H9 (cell line): ENCODE measurements around the gene LACTB. TPM values are rescaled to one million over a fixed set of nuclear protein-coding genes. Genes with fewer than 3 reads are reported as not detected.

Experiments
- DNase-seq: peaks from one replicate; pipeline ENCODE4 v3.0.0-alpha.2; 2017
- H2AFZ ChIP-seq: one replicate; pipeline ENCODE4 v1.6.1; 2013; ENCODE audit warnings: mild to moderate bottlenecking, low read length, control low read depth, moderate library complexity
- H2AK5ac ChIP-seq: 2 replicates; pipeline ENCODE4 v1.6.1; 2013; ENCODE audit warnings: low read length, control low read depth, mixed read lengths; ENCODE audit not compliant: insufficient read length
- H2BK120ac ChIP-seq: one replicate; pipeline ENCODE4 v1.6.1; 2013; ENCODE audit warnings: low read depth, mild to moderate bottlenecking, low read length, control low read depth, inconsistent platforms; ENCODE audit not compliant: poor library complexity, severe bottlenecking
- H2BK12ac ChIP-seq: 2 replicates; pipeline ENCODE4 v1.6.1; 2013; ENCODE audit warnings: low read length, control low read depth, mixed read lengths, low read depth; ENCODE audit not compliant: insufficient read length
- H2BK15ac ChIP-seq: 2 replicates; pipeline ENCODE4 v1.6.1; 2013; ENCODE audit warnings: low read depth, low read length, control low read depth
- H2BK20ac ChIP-seq: one replicate; pipeline ENCODE4 v1.6.1; 2013; ENCODE audit warnings: low read depth, mild to moderate bottlenecking, low read length, control low read depth, inconsistent platforms; ENCODE audit not compliant: poor library complexity, severe bottlenecking
- H2BK5ac ChIP-seq: 2 replicates; pipeline ENCODE4 v1.6.1; 2013; ENCODE audit warnings: low read length, control low read depth, mixed read lengths; ENCODE audit not compliant: insufficient read length
- H3K14ac ChIP-seq: 2 replicates; pipeline ENCODE4 v1.6.1; 2013; ENCODE audit warnings: low read length, control low read depth; ENCODE audit not compliant: insufficient read depth
- H3K18ac ChIP-seq: 2 replicates; pipeline ENCODE4 v1.6.1; 2013; ENCODE audit warnings: low read depth, mild to moderate bottlenecking, mixed read lengths, low read length, control low read depth; ENCODE audit not compliant: insufficient read length
- H3K23ac ChIP-seq: 2 replicates; pipeline ENCODE4 v1.6.1; 2013; ENCODE audit warnings: low read length, control low read depth, mixed read lengths, low read depth; ENCODE audit not compliant: insufficient read length
- H3K23me2 ChIP-seq: 2 replicates; pipeline ENCODE4 v1.6.1; 2013; ENCODE audit warnings: low read depth, mild to moderate bottlenecking, mixed read lengths, low read length, control low read depth; ENCODE audit not compliant: insufficient read length, poor library complexity, severe bottlenecking
- H3K27ac ChIP-seq: 2 replicates; pipeline ENCODE4 v1.5.1; 2013; ENCODE audit warnings: low read length, control low read depth, mixed read lengths, low read depth; ENCODE audit not compliant: insufficient read length
- H3K27me3 ChIP-seq: 2 replicates; pipeline ENCODE4 v1.6.1; 2013; ENCODE audit warnings: low read length, control low read depth, inconsistent platforms; ENCODE audit not compliant: insufficient read depth
- H3K4ac ChIP-seq: 2 replicates; pipeline ENCODE4 v1.6.1; 2013; ENCODE audit warnings: low read depth, mild to moderate bottlenecking, control low read depth, inconsistent platforms, low read length, moderate library complexity
- H3K4me1 ChIP-seq: 2 replicates; pipeline ENCODE4 v1.6.1; 2013; ENCODE audit warnings: low read length, control low read depth, inconsistent platforms; ENCODE audit not compliant: insufficient read depth
- H3K4me2 ChIP-seq: 2 replicates; pipeline ENCODE4 v1.6.1; 2013; ENCODE audit warnings: low read length, control low read depth, mixed read lengths; ENCODE audit not compliant: insufficient read length, insufficient read depth
- H3K56ac ChIP-seq: 2 replicates; pipeline ENCODE4 v1.6.1; 2013; ENCODE audit warnings: low read depth, mild to moderate bottlenecking, mixed read lengths, low read length, control low read depth; ENCODE audit not compliant: insufficient read length
- H3K79me1 ChIP-seq: 2 replicates; pipeline ENCODE4 v1.6.1; 2013; ENCODE audit warnings: low read depth, mild to moderate bottlenecking, moderate library complexity, low read length, control low read depth, inconsistent platforms; ENCODE audit not compliant: insufficient read depth, poor library complexity, severe bottlenecking
- H3K79me2 ChIP-seq: 2 replicates; pipeline ENCODE4 v1.6.1; 2013; ENCODE audit warnings: low read length, control low read depth, inconsistent platforms; ENCODE audit not compliant: insufficient read depth
- H3K9ac ChIP-seq: 2 replicates; pipeline ENCODE4 v1.6.1; 2013; ENCODE audit warnings: low read length, control low read depth, mixed read lengths; ENCODE audit not compliant: insufficient read length; ENCODE audit errors: extremely low read depth
- H3K9me3 ChIP-seq: one replicate; pipeline ENCODE4 v1.6.1; 2013; ENCODE audit warnings: low read depth, low read length, inconsistent platforms; ENCODE audit not compliant: control insufficient read depth
- H3T11ph ChIP-seq: one replicate; pipeline ENCODE4 v1.6.1; 2013; ENCODE audit warnings: mild to moderate bottlenecking, low read length, control low read depth, inconsistent platforms
- H4K20me1 ChIP-seq: one replicate; pipeline ENCODE4 v1.6.1; 2013; ENCODE audit not compliant: control insufficient read depth, insufficient read length, insufficient read depth
- H4K5ac ChIP-seq: 2 replicates; pipeline ENCODE4 v1.6.1; 2013; ENCODE audit warnings: low read depth, mild to moderate bottlenecking, mixed read lengths, low read length, control low read depth; ENCODE audit not compliant: insufficient read length
- H4K8ac ChIP-seq: replicated peaks from 2 replicates; pipeline ENCODE4 v1.6.1; 2013; ENCODE audit warnings: low read length, control low read depth, mixed read lengths, low read depth; ENCODE audit not compliant: insufficient read length
- H4K91ac ChIP-seq: 2 replicates; pipeline ENCODE4 v1.6.1; 2013; ENCODE audit warnings: low read depth, mild to moderate bottlenecking, moderate library complexity, mixed read lengths, low read length, control low read depth; ENCODE audit not compliant: insufficient read length
- H3K27ac Mint-ChIP-seq, 3 experiments: 2 replicates in 2 of 3; 3 replicates in 1 of 3; pipeline ENCODE4 v1.8.0; 2020 to 2021; ENCODE audit warnings: mixed read lengths in 3 of 3, mild to moderate bottlenecking in 1 of 3, moderate library complexity in 1 of 3
- H3K27me3 Mint-ChIP-seq: 2 replicates; pipeline ENCODE4 v1.8.0; 2021; ENCODE audit warnings: low read depth, mild to moderate bottlenecking, moderate library complexity, mixed read lengths
- H3K36me3 Mint-ChIP-seq, 3 experiments: 2 replicates in 2 of 3; 3 replicates in 1 of 3; pipeline ENCODE4 v1.8.0; 2020 to 2021; ENCODE audit warnings: low read depth in 3 of 3, mixed read lengths in 3 of 3; ENCODE audit not compliant: insufficient read depth in 1 of 3
- H3K4me1 Mint-ChIP-seq, 2 experiments: 2 replicates each; pipeline ENCODE4 v1.8.0; 2020; ENCODE audit warnings: mixed read lengths in 2 of 2
- H3K4me3 Mint-ChIP-seq, 2 experiments: 2 replicates in 1 of 2; 3 replicates in 1 of 2; pipeline ENCODE4 v1.8.0; 2020 to 2021; ENCODE audit warnings: mild to moderate bottlenecking in 2 of 2, mixed read lengths in 2 of 2, moderate library complexity in 1 of 2
- H3K9me3 Mint-ChIP-seq, 2 experiments: 2 replicates in 1 of 2; 3 replicates in 1 of 2; pipeline ENCODE4 v1.8.0; 2020; ENCODE audit warnings: mild to moderate bottlenecking in 2 of 2, mixed read lengths in 2 of 2, moderate library complexity in 1 of 2
- CTCF ChIP-seq: fragments of 200-600 bp; sonication (generic); conservative IDR thresholded peaks from 3 replicates; pipeline ENCODE4 v1.8.0; 2021; ENCODE audit warnings: antibody characterized with exemption, mild to moderate bottlenecking
- WGBS: extraction: QIAGEN DNeasy Blood & Tissue Kit; methylation state at CpG from one replicate; pipeline ENCODE4 v1.1.7; 2013; ENCODE audit warnings: missing lambda C conversion rate, low lambda C conversion rate, mixed read lengths; ENCODE audit not compliant: insufficient read length; ENCODE audit errors: extremely low coverage; 5-methylcytosine and 5-hydroxymethylcytosine counted together
- total RNA-seq: library from RNA; stranded (reverse); gene quantifications from 2 replicates; pipeline ENCODE4 v1.2.1, GENCODE V29; 2021

Gene LACTB
- total RNA-seq, 1 experiment from 2014 or later = 10.3 TPM

GRCh38 chr15:63082366-63082765 lies 39.3 kb upstream of the LACTB start:
- H3K14ac ChIP-seq = no peak overlapping the region
- no peaks in the 10 kb centered on the region for H3K79me2 ChIP-seq
- no peak overlapping the region for H2AFZ ChIP-seq
- no peak overlapping the region for H3K9ac ChIP-seq
- no peak overlapping the region for H2BK5ac ChIP-seq
- H3T11ph ChIP-seq = no peak overlapping the region
- H3K23me2 ChIP-seq = no peaks in the 10 kb centered on the region
- DNase-seq = no peak
- WGBS = no CpG with 5 or more reads among the region's 4 CpGs
- no peaks in the 10 kb centered on the region for H4K20me1 ChIP-seq
- peaks cover 20% of the 10 kb centered on the region; the same call in 1 of the 2 replicates for H3K4me1 ChIP-seq
- no peak overlapping the region for H4K91ac ChIP-seq
- peak overlapping the region; percentile 68 for H3K27ac ChIP-seq
- no peaks in the 10 kb centered on the region for H3K79me1 ChIP-seq
- H2BK12ac ChIP-seq = no peak overlapping the region
- H3K56ac ChIP-seq = no peak overlapping the region
- Mint-ChIP-seq H3K27ac (peak overlapping the region; percentile 67 to 97 (median 72); a peak in 6 of 7 replicates), H3K9me3 (no peaks in the 10 kb centered on the region; a peak in 1 of 5 replicates), H3K36me3 (no peaks in the 10 kb centered on the region; a peak in 3 of 7 replicates), H3K4me3 (no peak overlapping the region), H3K27me3 (no peaks in the 10 kb centered on the region), H3K4me1 (peaks cover 69 to 70% of the 10 kb centered on the region in 2 experiments)
- no peak for TF ChIP-seq CTCF
- H4K5ac ChIP-seq = no peak overlapping the region
- H3K4ac ChIP-seq = no peak overlapping the region; the same call in 1 of the 2 replicates
- H2AK5ac ChIP-seq = no peak overlapping the region
- H3K27me3 ChIP-seq = no peaks in the 10 kb centered on the region
- H2BK20ac ChIP-seq = no peak overlapping the region
- peak overlapping the region; percentile 65 for H2BK120ac ChIP-seq
- no peak overlapping the region for H4K8ac ChIP-seq
- no peaks in the 10 kb centered on the region for H3K9me3 ChIP-seq
- peak overlapping the region; percentile 44 for H3K18ac ChIP-seq
- no peak overlapping the region for H3K23ac ChIP-seq
- no peak overlapping the region for H2BK15ac ChIP-seq
- H3K4me2 ChIP-seq = no peak overlapping the region
